Ascending aorta (tissue), 2 donors: Measurements from ENCODE around the gene ABTB2. TPM values are rescaled to one million over a fixed set of nuclear protein-coding genes. Genes with fewer than 3 reads are reported as not detected.

Experiments
- DNase-seq, 2 donors: peaks; one replicate each; pipeline ENCODE4 v3.0.0-alpha.2; 2019; ENCODE audit warnings: low spot score in 2 of 2
- H3K27ac ChIP-seq, 2 donors: fragments of 200-600 bp; sonication (generic); one replicate each; pipeline ENCODE4 v1.5.1; 2016 to 2017; ENCODE audit warnings: mild to moderate bottlenecking in 1 of 2
- H3K27me3 ChIP-seq: fragments of 200-600 bp; sonication (generic); one replicate; pipeline ENCODE4 v1.5.1; 2017
- H3K36me3 ChIP-seq, 2 donors: fragments of 200-600 bp; sonication (generic); one replicate each; pipeline ENCODE4 v1.5.1; 2016
- H3K4me1 ChIP-seq, 2 donors: fragments of 200-600 bp; sonication (generic); one replicate each; pipeline ENCODE4 v1.5.1; 2016 to 2017; ENCODE audit warnings: mild to moderate bottlenecking in 1 of 2
- H3K4me3 ChIP-seq, 2 donors: fragments of 200-600 bp; sonication (generic); one replicate each; pipeline ENCODE4 v1.5.1; 2016 to 2017; ENCODE audit warnings: mild to moderate bottlenecking in 1 of 2
- H3K9me3 ChIP-seq, 2 donors: fragments of 200-600 bp; sonication (generic); one replicate each; pipeline ENCODE4 v1.5.1; 2016
- intact Hi-C: fragments of 100-400 bp; cut with DNase I; formaldehyde crosslinking; loops from one replicate; pipeline ENCODE4 v1.15.1; 2023
- total RNA-seq: library from RNA; depleted of rRNA; stranded (reverse); fragments of >200 nt; gene quantifications from one replicate; pipeline ENCODE4 v1.1.0, GENCODE V29; 2016
- TF ChIP-seq, protein P1 (sequence below), 3 experiments: fragments of 200-600 bp in 2 of 3; fragments of 450-650 bp in 1 of 3; sonication (generic) in 2 of 3; IDR thresholded peaks; one replicate each; pipeline ENCODE4 v1.5.1; 2016 to 2019; ENCODE audit warnings: antibody characterized with exemption in 3 of 3, mild to moderate bottlenecking in 1 of 3, moderate library complexity in 1 of 3

ABTB2 gene
- total RNA-seq, 1 donor from 2014 or later = 7.9 TPM

DNA sequence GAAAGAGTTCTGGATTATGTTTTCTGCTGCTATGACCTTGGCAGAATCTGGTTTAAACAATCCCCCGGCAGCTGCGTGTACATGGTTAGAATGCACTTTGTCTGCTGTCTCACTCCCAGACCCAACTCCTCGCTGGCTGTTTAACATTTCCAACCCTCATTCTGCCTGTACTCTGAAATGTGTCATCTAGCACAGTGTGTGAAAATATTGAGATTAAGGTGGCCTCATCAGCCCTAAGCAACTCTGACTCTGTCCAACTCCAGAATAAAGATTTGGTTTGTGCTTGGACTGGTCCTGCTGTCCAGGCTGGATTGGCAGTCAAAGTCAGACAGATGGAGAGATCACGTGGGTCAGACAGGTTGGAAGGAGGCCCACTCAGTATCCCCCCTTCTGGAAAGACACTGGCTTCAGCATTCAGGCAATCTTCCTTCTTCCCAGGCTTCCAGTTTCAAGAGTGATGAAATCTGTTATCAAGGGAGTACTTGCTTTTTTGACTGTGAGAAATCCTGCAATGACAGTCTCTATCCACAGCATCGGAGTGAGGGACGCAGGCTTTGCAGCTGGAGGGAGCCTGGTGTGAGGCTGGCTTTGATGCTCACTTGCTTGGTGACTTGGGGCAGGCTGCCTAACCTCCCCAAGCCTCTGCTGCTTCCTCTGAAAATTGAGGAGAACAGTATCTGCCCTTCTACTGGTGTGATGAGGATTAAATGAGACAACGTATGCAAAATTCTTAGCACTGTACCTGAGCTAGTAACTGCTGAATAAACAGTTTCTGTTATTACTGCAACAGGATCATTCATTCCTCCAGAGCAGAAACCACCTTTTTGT lies 29.8 kb downstream of the ABTB2 start:
- Histone ChIP-seq H3K4me1 (peaks cover 19 to 45% of the 10 kb centered on the region in 2 donors), H3K36me3 (no peaks in the 10 kb centered on the region), H3K9me3 (no peaks in the 10 kb centered on the region), H3K4me3 (no peak overlapping the region), H3K27ac (peak overlapping the region; percentile 65 to 66), H3K27me3 (no peaks in the 10 kb centered on the region)
- TF ChIP-seq, protein P1, sequence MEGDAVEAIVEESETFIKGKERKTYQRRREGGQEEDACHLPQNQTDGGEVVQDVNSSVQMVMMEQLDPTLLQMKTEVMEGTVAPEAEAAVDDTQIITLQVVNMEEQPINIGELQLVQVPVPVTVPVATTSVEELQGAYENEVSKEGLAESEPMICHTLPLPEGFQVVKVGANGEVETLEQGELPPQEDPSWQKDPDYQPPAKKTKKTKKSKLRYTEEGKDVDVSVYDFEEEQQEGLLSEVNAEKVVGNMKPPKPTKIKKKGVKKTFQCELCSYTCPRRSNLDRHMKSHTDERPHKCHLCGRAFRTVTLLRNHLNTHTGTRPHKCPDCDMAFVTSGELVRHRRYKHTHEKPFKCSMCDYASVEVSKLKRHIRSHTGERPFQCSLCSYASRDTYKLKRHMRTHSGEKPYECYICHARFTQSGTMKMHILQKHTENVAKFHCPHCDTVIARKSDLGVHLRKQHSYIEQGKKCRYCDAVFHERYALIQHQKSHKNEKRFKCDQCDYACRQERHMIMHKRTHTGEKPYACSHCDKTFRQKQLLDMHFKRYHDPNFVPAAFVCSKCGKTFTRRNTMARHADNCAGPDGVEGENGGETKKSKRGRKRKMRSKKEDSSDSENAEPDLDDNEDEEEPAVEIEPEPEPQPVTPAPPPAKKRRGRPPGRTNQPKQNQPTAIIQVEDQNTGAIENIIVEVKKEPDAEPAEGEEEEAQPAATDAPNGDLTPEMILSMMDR (IDR thresholded peaks at IDR 0.05) = no peak
- DNase-seq = no peak
- intact Hi-C loops = loop anchor here (5.0 kb wide), 1 partner anchor 61 kb away; no protein-coding TSS in a partner anchor

GRCh38 chr11:34324466-34324865 lies 33.3 kb downstream of the ABTB2 start:
- Histone ChIP-seq H3K4me1 (peaks cover 7 to 28% of the 10 kb centered on the region in 2 donors), H3K27ac (peak overlapping the region; percentile 31 to 53), H3K36me3 (no peaks in the 10 kb centered on the region), H3K27me3 (no peaks in the 10 kb centered on the region), H3K4me3 (no peak overlapping the region), H3K9me3 (no peaks in the 10 kb centered on the region)
- intact Hi-C loops = no loop called here
- DNase-seq = no peak
- TF ChIP-seq, protein P1 (IDR thresholded peaks at IDR 0.05) = no peak

- H3K9me3 ChIP-seq = no peaks in the 10 kb centered on the region
- H3K36me3 ChIP-seq = no peaks in the 10 kb centered on the region
- peak overlapping the region in 1 of 2 donors; percentile 53 for H3K27ac ChIP-seq
- H3K4me3 ChIP-seq = no peak overlapping the region
- intact Hi-C loops = no loop called here
- peaks cover 9 to 28% of the 10 kb centered on the region in 2 donors for H3K4me1 ChIP-seq
- DNase-seq = no peak
- no peaks in the 10 kb centered on the region for H3K27me3 ChIP-seq
- TF ChIP-seq, protein P1 (IDR thresholded peaks at IDR 0.05) = no peak
These were observed 34.2 kb downstream of the ABTB2 start for GRCh38 chr11:34323601-34324000.

- Histone ChIP-seq H3K27me3 (no peaks in the 10 kb centered on the region), H3K27ac (peak overlapping the region; percentile 19 to 52), H3K4me1 (peaks cover 4 to 20% of the 10 kb centered on the region in 2 donors), H3K36me3 (no peaks in the 10 kb centered on the region), H3K4me3 (no peak overlapping the region), H3K9me3 (no peaks in the 10 kb centered on the region)
- intact Hi-C loops = no loop called here
- no peak for DNase-seq
- TF ChIP-seq, protein P1 (IDR thresholded peaks at IDR 0.05) = no peak
These were observed 39.4 kb downstream of the ABTB2 start for GRCh38 chr11:34318111-34319037.

- Histone ChIP-seq H3K27me3 (no peaks in the 10 kb centered on the region), H3K9me3 (no peaks in the 10 kb centered on the region), H3K4me1 (peaks cover 4 to 20% of the 10 kb centered on the region in 2 donors), H3K36me3 (no peaks in the 10 kb centered on the region), H3K4me3 (no peak overlapping the region), H3K27ac (peak overlapping the region in 1 of 2 donors; percentile 12)
- no peak for DNase-seq
- intact Hi-C loops = no loop called here
- TF ChIP-seq, protein P1 (IDR thresholded peaks at IDR 0.05) = no peak
These were observed 40.1 kb downstream of the ABTB2 start for GRCh38 chr11:34317666-34318065.
